Thyroid gland (tissue), 4 donors: ENCODE data around the gene SGCA.

ENCODE experiments used
- CTCF ChIP-seq, 6 experiments: fragments of 200-600 bp in 3 of 6; fragments of 450-650 bp in 3 of 6; sonication (generic) in 3 of 6; IDR thresholded peaks; one replicate each; pipeline ENCODE4 v1.5.1; 2016 to 2019; ENCODE audit warnings: antibody characterized with exemption in 6 of 6, mild to moderate bottlenecking in 2 of 6, inconsistent platforms in 1 of 6, moderate library complexity in 1 of 6
- POLR2A ChIP-seq, 2 donors: fragments of 450-650 bp; IDR thresholded peaks; one replicate each; pipeline ENCODE4 v1.6.1; 2017; ENCODE audit warnings: antibody characterized with exemption in 2 of 2, mild to moderate bottlenecking in 2 of 2, moderate library complexity in 1 of 2

GRCh38 chr17:50205111-50205962, 39.5 kb downstream of the SGCA start:
- TF ChIP-seq CTCF (IDR thresholded peaks at IDR 0.05): no peak
- TF ChIP-seq POLR2A (IDR thresholded peaks at IDR 0.05): no peak
